ENCODE results near the gene FEM1C.

The FEM1C gene

DNA sequence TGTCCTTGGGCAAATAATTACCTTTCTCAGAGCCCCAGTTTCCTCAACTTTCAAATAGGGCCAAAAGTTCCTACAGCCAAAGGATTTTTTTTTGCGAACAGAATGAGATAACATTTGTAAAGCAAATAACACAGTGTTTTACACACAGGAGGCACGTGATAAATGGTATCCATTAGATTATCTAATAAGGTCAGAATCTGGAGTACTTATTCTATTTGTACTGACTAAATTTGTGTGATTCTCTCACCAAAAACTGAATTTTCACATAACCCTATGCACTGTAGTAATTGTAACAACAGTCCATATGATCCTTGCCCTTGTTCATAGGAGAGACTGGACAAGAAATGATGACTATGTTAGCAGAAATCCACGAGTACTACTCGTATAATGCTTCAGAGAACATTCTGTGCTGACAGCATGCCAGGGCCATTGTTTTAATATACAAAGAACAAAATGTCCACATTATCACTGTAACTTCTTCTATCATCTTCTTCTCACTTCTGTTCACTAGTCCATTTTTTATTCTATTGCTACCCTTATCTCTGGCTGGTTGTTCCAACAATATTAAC, 13.9 kb upstream of the FEM1C start:
- H3K4me3 ChIP-seq (ENCODE audit: low read depth, low read length), result no peak overlapping the region
- TF ChIP-seq, protein P1, sequence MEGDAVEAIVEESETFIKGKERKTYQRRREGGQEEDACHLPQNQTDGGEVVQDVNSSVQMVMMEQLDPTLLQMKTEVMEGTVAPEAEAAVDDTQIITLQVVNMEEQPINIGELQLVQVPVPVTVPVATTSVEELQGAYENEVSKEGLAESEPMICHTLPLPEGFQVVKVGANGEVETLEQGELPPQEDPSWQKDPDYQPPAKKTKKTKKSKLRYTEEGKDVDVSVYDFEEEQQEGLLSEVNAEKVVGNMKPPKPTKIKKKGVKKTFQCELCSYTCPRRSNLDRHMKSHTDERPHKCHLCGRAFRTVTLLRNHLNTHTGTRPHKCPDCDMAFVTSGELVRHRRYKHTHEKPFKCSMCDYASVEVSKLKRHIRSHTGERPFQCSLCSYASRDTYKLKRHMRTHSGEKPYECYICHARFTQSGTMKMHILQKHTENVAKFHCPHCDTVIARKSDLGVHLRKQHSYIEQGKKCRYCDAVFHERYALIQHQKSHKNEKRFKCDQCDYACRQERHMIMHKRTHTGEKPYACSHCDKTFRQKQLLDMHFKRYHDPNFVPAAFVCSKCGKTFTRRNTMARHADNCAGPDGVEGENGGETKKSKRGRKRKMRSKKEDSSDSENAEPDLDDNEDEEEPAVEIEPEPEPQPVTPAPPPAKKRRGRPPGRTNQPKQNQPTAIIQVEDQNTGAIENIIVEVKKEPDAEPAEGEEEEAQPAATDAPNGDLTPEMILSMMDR (IDR thresholded peaks at IDR 0.05; ENCODE audit: low read depth, low read length, missing control alignments), result no peak

GRCh38 chr5:115557667-115558387, 13.3 kb upstream of the FEM1C start:
- H3K4me3 ChIP-seq (ENCODE audit: low read depth, low read length), result no peak overlapping the region
- TF ChIP-seq, protein P1 (IDR thresholded peaks at IDR 0.05; ENCODE audit: low read depth, low read length, missing control alignments), result no peak
- no peak for DNase-seq (ENCODE audit: low read depth)

More for the DNA sequence above, 13.9 kb upstream of the FEM1C start:
- DNase-seq (ENCODE audit: low read depth), result no peak

GRCh38 chr5:115556276-115556675, 11.7 kb upstream of the FEM1C start:
- H3K4me3 ChIP-seq (ENCODE audit: low read depth, low read length), result no peak overlapping the region
- TF ChIP-seq, protein P1 (IDR thresholded peaks at IDR 0.05; ENCODE audit: low read depth, low read length, missing control alignments), result no peak
- DNase-seq (ENCODE audit: low read depth), result no peak

GRCh38 chr5:115555084-115555633, 10.6 kb upstream of the FEM1C start:
- no peak overlapping the region for H3K4me3 ChIP-seq (ENCODE audit: low read depth, low read length)
- DNase-seq (ENCODE audit: low read depth), result no peak
- TF ChIP-seq, protein P1 (IDR thresholded peaks at IDR 0.05; ENCODE audit: low read depth, low read length, missing control alignments), result no peak

- TF ChIP-seq, protein P1 (IDR thresholded peaks at IDR 0.05; ENCODE audit: low read depth, low read length, missing control alignments), result no peak
- DNase-seq (ENCODE audit: low read depth), result no peak
- H3K4me3 ChIP-seq (ENCODE audit: low read depth, low read length), result no peak overlapping the region
Observed at GRCh38 chr5:115553082-115553481, 8.5 kb upstream of the FEM1C start.

- no peak for DNase-seq (ENCODE audit: low read depth)
- H3K4me3 ChIP-seq (ENCODE audit: low read depth, low read length), result no peak overlapping the region
- TF ChIP-seq, protein P1 (IDR thresholded peaks at IDR 0.05; ENCODE audit: low read depth, low read length, missing control alignments), result no peak
Observed at GRCh38 chr5:115551415-115551814, 6.8 kb upstream of the FEM1C start.

All from GM12864 (cell line).